Progenitor cell of endocrine pancreas (in vitro differentiated cells): ENCODE measurements around the gene DIS3. TPM values are rescaled to one million over a fixed set of nuclear protein-coding genes. Genes with fewer than 3 reads are reported as not detected.
A peak's percentile ranks its signal among the peaks of the same experiment; 100 is the strongest.
"Not testable (repeated sequence)": the region's sequence is repeated elsewhere in the genome, so short reads cannot be mapped to it uniquely, and the experiment has no call there.

Experiments used
- DNase-seq: peaks from one replicate; pipeline ENCODE4 v3.0.0; 2021; ENCODE audit warnings: low spot score; ENCODE audit not compliant: unreplicated experiment
- H3K27ac Mint-ChIP-seq: 2 replicates; pipeline ENCODE4 v1.8.0; 2021; ENCODE audit warnings: mild to moderate bottlenecking, moderate library complexity, mixed read lengths
- H3K27me3 Mint-ChIP-seq: 2 replicates; pipeline ENCODE4 v1.8.0; 2021; ENCODE audit warnings: mixed read lengths
- H3K36me3 Mint-ChIP-seq: 2 replicates; pipeline ENCODE4 v1.8.0; 2022; ENCODE audit warnings: mixed read lengths; ENCODE audit not compliant: insufficient read depth
- H3K4me1 Mint-ChIP-seq: 2 replicates; pipeline ENCODE4 v1.8.0; 2021; ENCODE audit warnings: low read depth, mixed read lengths
- H3K4me3 Mint-ChIP-seq: 2 replicates; pipeline ENCODE4 v1.8.0; 2021; ENCODE audit warnings: low read depth, mild to moderate bottlenecking, moderate library complexity, mixed read lengths
- H3K9me3 Mint-ChIP-seq: 2 replicates; pipeline ENCODE4 v1.8.0; 2021; ENCODE audit warnings: low read depth, mixed read lengths
- CTCF ChIP-seq: fragments of 200-600 bp; sonication (generic); IDR thresholded peaks from one replicate; pipeline ENCODE4 v1.5.0; 2021; ENCODE audit warnings: antibody characterized with exemption, mild to moderate bottlenecking; ENCODE audit not compliant: unreplicated experiment
- total RNA-seq: library from RNA; stranded (reverse); gene quantifications from 2 replicates; pipeline ENCODE4 v1.2.1, GENCODE V29; 2021

Gene DIS3
- total RNA-seq, 1 donor from 2014 or later, result 29.0 TPM

- peaks cover 13% of the 10 kb centered on the region for H3K36me3 Mint-ChIP-seq
- DNase-seq, result no peak
- H3K27me3 Mint-ChIP-seq, result no peaks in the 10 kb centered on the region
- H3K9me3 Mint-ChIP-seq, result no peaks in the 10 kb centered on the region
- H3K4me1 Mint-ChIP-seq, result peaks cover 6% of the 10 kb centered on the region
- TF ChIP-seq CTCF, result no peak
- no peak overlapping the region for H3K4me3 Mint-ChIP-seq
- no peak overlapping the region for H3K27ac Mint-ChIP-seq
Observed at GRCh38 chr13:72820156-72820897, 38.6 kb upstream of the DIS3 start.

GRCh38 chr13:72808917-72809500, 27.3 kb upstream of the DIS3 start:
- DNase-seq, result no peak
- peak; percentile 75 for TF ChIP-seq CTCF
- Mint-ChIP-seq H3K4me3 (no peak overlapping the region), H3K9me3 (peaks cover 3% of the 10 kb centered on the region), H3K27ac (no peak overlapping the region), H3K27me3 (no peaks in the 10 kb centered on the region), H3K36me3 (peaks cover 17% of the 10 kb centered on the region), H3K4me1 (peaks cover 3% of the 10 kb centered on the region)

- Mint-ChIP-seq H3K36me3 (peaks cover 23% of the 10 kb centered on the region), H3K27ac (peak overlapping the region; percentile 41)
- not testable (repeated sequence) for DNase-seq, H3K27me3 Mint-ChIP-seq, H3K4me3 Mint-ChIP-seq, H3K4me1 Mint-ChIP-seq, H3K9me3 Mint-ChIP-seq
Observed at GRCh38 chr13:72806514-72806913, 24.8 kb upstream of the DIS3 start.

GRCh38 chr13:72805676-72806346, 24.1 kb upstream of the DIS3 start:
- Mint-ChIP-seq H3K27ac (no peak overlapping the region), H3K9me3 (peaks cover 3% of the 10 kb centered on the region), H3K4me3 (no peak overlapping the region), H3K36me3 (peaks cover 25% of the 10 kb centered on the region), H3K4me1 (peaks cover 3% of the 10 kb centered on the region), H3K27me3 (no peaks in the 10 kb centered on the region)
- DNase-seq, result no peak
- TF ChIP-seq CTCF, result no peak

- TF ChIP-seq CTCF, result no peak
- no peaks in the 10 kb centered on the region for H3K27me3 Mint-ChIP-seq
- H3K36me3 Mint-ChIP-seq, result peaks cover 26% of the 10 kb centered on the region
- H3K4me1 Mint-ChIP-seq, result peaks cover 3% of the 10 kb centered on the region
- H3K27ac Mint-ChIP-seq, result no peak overlapping the region
- no peak overlapping the region for H3K4me3 Mint-ChIP-seq
- DNase-seq, result no peak
- peaks cover 3% of the 10 kb centered on the region for H3K9me3 Mint-ChIP-seq
Observed at GRCh38 chr13:72804301-72804700, 22.6 kb upstream of the DIS3 start.
